GM12878 (cell line): Measurements from ENCODE around the gene MCFD2.

ENCODE experiments used
- CREB1 ChIP-seq: IDR thresholded peaks from 2 replicates; pipeline ENCODE4 v1.6.1; 2012; ENCODE audit warnings: low read depth, mild to moderate bottlenecking, inconsistent platforms
- GABPA ChIP-seq: IDR thresholded peaks from 2 replicates; pipeline ENCODE4 v1.6.1; 2014; ENCODE audit warnings: antibody characterized with exemption, low read depth, mild to moderate bottlenecking, inconsistent platforms
- POLR2A ChIP-seq: IDR thresholded peaks from 2 replicates; pipeline ENCODE4 v1.6.1; 2011; ENCODE audit warnings: low read depth, mild to moderate bottlenecking, low read length
- POLR2AphosphoS5 ChIP-seq: IDR thresholded peaks from 2 replicates; pipeline ENCODE4 v1.6.1; 2011; ENCODE audit warnings: mild to moderate bottlenecking, low read length, inconsistent platforms
- POU2F2 ChIP-seq: IDR thresholded peaks from 3 replicates; pipeline ENCODE4 v1.6.1; 2011; ENCODE audit warnings: low read depth, mild to moderate bottlenecking, low read length, borderline replicate concordance
- STAT3 ChIP-seq: IDR thresholded peaks from 2 replicates; pipeline ENCODE4 v1.6.1; 2011; ENCODE audit warnings: low read depth, low read length, improper control_type of control experiment
- TCF12 ChIP-seq: IDR thresholded peaks from 2 replicates; pipeline ENCODE4 v1.6.1; 2011; ENCODE audit warnings: low read depth, mild to moderate bottlenecking, low read length
- ZBED1 ChIP-seq: IDR thresholded peaks from 2 replicates; pipeline ENCODE4 v1.6.1; 2016; ENCODE audit warnings: borderline replicate concordance
- TF ChIP-seq, protein P1 (sequence below), 3 experiments: IDR thresholded peaks in 2 of 3; conservative IDR thresholded peaks in 1 of 3; 2 replicates each; pipeline ENCODE4 v1.5.1; 2011; ENCODE audit warnings: low read depth in 3 of 3, low read length in 3 of 3, mild to moderate bottlenecking in 3 of 3, control low read depth in 2 of 3, moderate library complexity in 2 of 3, inconsistent platforms in 1 of 3, mixed read lengths in 1 of 3; ENCODE audit not compliant: control insufficient read depth in 2 of 3, insufficient read depth in 1 of 3; ENCODE audit errors: extremely low read depth in 1 of 3
- TF ChIP-seq, protein P2 (sequence below): IDR thresholded peaks from 2 replicates; pipeline ENCODE4 v1.6.1; 2011; ENCODE audit warnings: low read depth, mild to moderate bottlenecking, low read length, moderate library complexity, borderline replicate concordance; ENCODE audit errors: extremely low read depth
- TF ChIP-seq, protein P3 (sequence below): fragments of 450-650 bp; IDR thresholded peaks from 2 replicates; pipeline ENCODE4 v1.6.1; 2017; ENCODE audit warnings: mild to moderate bottlenecking

DNA sequence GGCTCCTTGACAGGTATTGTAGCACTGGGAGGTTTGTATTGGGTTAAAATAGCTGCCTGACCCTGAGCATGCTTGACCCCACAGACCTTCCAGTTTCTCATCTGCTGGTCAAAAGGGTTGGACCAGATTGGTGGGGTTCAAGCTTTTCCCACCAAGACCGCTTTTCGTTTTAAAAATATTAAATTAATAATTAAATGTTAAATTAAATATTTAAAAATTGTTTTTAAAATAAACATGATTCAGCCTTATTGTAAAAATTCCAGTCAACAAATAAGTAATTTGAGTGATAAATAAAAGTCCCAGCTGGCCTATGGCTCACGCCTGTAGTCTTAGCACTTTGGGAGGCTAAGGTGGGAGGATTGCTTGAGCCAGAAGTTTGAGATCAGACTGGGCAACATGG is 36.6 kb upstream of the MCFD2 start:
- TF ChIP-seq POLR2AphosphoS5, result no peak
- TF ChIP-seq POLR2A, result no peak
- TF ChIP-seq, protein P1, sequence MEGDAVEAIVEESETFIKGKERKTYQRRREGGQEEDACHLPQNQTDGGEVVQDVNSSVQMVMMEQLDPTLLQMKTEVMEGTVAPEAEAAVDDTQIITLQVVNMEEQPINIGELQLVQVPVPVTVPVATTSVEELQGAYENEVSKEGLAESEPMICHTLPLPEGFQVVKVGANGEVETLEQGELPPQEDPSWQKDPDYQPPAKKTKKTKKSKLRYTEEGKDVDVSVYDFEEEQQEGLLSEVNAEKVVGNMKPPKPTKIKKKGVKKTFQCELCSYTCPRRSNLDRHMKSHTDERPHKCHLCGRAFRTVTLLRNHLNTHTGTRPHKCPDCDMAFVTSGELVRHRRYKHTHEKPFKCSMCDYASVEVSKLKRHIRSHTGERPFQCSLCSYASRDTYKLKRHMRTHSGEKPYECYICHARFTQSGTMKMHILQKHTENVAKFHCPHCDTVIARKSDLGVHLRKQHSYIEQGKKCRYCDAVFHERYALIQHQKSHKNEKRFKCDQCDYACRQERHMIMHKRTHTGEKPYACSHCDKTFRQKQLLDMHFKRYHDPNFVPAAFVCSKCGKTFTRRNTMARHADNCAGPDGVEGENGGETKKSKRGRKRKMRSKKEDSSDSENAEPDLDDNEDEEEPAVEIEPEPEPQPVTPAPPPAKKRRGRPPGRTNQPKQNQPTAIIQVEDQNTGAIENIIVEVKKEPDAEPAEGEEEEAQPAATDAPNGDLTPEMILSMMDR (IDR thresholded peaks at IDR 0.05 in 2 of 3, conservative IDR thresholded peaks at IDR 0.05 in 1 of 3; ENCODE audit: control insufficient read depth in 2 of 3, extremely low read depth in 1 of 3, insufficient read depth in 1 of 3, low read depth in 3 of 3, low read length in 3 of 3), result no peak
- TF ChIP-seq, protein P2, sequence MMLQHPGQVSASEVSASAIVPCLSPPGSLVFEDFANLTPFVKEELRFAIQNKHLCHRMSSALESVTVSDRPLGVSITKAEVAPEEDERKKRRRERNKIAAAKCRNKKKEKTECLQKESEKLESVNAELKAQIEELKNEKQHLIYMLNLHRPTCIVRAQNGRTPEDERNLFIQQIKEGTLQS, result no peak
- no peak for TF ChIP-seq STAT3
- TF ChIP-seq ZBED1, result no peak
- TF ChIP-seq, protein P3, sequence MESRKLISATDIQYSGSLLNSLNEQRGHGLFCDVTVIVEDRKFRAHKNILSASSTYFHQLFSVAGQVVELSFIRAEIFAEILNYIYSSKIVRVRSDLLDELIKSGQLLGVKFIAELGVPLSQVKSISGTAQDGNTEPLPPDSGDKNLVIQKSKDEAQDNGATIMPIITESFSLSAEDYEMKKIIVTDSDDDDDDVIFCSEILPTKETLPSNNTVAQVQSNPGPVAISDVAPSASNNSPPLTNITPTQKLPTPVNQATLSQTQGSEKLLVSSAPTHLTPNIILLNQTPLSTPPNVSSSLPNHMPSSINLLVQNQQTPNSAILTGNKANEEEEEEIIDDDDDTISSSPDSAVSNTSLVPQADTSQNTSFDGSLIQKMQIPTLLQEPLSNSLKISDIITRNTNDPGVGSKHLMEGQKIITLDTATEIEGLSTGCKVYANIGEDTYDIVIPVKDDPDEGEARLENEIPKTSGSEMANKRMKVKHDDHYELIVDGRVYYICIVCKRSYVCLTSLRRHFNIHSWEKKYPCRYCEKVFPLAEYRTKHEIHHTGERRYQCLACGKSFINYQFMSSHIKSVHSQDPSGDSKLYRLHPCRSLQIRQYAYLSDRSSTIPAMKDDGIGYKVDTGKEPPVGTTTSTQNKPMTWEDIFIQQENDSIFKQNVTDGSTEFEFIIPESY, result no peak
- no peak for TF ChIP-seq CREB1
- TF ChIP-seq TCF12, result no peak
- TF ChIP-seq GABPA, result no peak
- TF ChIP-seq POU2F2, result no peak
